NCI-H2107 treated with DMSO at 0.1 percent for 48 hours (cell line): ENCODE data around the gene NPAS3.

ENCODE experiments used
- DNase-seq: peaks from one replicate; lab custom pipeline; 2025; ENCODE audit not compliant: unreplicated experiment; lab: John Stamatoyannopoulos, UW

Gene NPAS3

DNA sequence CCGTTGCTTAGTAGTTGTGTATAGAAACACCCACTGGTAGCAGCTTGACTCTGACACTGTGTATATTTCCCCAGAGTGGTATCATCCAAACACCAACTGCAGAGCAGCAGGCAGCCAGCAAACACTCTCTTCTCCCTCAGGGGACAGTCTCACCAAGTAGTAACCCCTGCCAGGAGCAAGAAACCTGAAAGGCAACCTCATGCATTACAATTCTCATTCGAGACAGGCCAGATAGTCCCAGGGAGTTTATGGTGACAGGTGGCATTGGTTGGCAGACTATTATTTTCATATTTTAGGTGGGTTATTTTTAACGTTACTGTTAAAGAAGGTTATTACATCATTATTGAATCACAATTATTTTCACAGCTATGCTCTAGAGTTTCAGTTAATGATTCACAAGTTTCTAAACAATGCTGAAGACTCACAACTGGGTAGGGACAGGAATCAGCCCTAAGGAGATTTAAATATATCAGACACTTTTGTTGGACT, 789.4 kb downstream of the NPAS3 start:
- DNase-seq = no peak

DNA sequence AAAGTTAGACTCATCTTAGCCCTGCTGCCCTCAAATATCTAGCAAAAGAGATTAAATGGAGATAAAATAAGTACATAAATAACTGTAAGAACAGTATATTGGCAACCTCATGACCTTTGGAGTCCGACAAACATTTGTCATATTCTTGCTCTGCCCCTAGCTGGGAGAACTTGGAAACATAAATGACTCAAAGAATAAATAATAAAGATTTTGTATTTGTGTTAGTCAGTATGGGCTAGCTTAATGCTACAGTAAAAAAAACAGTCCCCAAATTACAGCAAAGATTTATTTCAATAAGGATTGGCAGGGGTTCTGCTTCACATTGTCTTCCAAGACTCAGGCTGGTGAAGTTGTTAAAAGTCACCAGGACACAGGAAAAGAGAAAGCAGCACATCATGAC, 791.5 kb downstream of the NPAS3 start:
- DNase-seq = no peak

DNA sequence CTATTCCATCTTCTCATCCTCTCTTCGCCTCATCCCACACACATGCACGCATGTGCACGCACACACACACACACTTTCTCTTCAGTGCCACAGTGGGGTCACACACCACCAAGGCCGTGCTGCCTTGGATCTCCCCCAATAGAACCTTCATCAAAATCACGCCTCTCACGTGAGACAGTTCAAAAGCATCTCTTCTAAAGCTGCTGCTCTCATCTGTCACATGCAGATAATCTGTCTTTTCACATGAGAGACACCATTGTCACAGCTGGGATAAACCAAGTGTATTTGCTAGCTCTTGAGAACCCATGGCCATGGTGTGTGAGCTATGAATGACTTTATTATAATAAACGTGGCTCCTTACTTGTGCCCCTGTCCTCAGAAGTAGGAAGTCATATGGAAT, 793.5 kb downstream of the NPAS3 start:
- no peak for DNase-seq

DNA sequence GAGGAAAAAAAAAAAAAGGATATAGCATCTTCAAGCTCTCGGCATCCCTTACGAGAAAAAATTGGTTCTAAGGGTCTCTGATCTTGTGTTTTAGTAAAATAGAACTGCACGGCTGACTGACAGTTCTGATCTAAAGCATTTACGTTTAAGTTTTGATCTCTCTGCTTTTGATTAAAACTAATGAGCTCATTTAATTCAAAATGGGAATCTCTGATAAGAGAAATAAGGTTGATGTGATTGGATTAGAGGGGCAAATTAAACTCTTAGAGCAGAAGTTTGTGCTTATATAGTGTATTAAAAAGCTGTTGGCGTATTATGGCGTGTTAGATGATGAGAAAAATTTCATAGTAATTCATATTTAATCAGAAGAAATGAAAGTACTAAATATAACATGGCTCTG, 794.6 kb downstream of the NPAS3 start:
- DNase-seq = no peak

DNA sequence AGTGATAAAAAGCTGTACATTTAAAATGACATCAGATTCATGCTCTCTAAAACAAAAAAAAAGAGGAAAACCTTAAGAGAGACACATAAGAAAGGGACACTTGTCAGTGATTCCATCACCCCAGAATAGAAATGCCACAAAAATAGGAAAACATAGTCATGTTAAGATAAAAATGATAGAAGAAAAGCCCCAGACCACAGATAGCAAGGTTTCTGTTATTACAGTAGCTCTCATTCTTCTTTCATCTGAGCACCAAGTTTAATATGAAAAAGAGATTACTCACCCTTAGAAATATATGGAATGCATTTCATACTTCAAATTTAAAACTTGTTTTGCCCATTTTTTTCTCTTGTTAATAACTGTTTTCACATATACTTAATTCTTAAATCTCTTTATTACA, 795.0 kb downstream of the NPAS3 start:
- no peak for DNase-seq

DNA sequence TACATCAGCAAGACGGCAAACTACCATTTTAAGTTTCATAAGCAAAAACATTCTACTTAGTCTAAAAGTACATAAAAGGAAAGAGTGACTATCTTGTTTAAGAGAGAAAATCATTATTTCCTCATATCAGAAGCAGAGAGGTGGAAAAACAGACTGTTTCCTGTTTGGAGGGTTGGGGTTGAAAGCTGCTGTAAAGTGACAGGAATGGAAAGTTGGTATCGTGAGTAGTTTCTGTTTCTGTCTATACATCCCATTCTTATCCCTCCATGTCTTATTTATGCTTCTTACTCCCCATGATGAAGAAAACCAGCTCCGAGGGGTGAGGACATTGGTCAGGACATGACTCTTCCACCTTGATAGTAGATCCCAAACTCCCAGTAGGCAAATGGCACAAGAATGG, 795.7 kb downstream of the NPAS3 start:
- DNase-seq = no peak

DNA sequence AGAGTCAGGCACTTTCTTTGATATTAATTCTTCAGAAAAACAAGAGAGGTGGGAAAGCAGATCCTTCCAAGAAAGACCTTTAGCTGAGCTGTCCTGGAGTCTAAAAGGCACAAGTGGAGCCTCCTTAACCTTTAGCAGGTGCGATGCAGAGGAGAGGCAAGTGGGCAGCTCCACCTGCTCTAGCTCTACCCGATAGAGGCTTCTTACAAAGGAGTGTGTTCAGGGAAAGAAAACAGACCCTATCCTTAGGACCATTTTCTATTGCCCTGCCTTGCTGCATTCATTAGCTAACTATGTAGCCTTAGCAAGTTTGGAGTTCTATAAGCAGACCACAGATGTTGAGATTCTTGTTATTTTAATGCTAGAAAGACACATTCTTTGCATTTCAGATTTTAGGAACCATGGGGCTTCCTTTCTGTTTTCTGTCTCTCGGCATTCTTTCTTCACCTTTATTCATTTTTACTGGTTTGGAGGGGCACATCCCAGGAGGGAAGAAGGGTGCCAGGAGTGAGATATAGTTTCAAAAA, 797.7 kb downstream of the NPAS3 start:
- DNase-seq = no peak

DNA sequence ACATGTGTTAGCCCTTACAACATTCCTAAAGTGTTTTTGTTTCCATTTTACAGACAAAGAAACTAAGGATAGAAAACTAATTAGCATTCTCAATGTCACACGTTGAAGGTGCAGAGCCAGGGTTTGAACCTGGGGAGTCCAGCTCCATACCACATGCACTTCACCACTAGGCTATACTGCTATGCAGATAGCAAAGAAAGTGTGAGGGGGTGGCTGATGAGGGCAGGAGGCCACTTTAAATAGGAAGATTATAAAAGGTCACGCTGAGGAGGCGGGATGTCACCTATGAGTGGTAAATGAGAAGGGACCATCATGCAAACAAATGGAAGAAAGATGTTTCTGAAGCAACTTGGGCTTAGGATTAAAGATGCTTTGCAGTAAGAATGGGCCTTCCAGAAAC, 798.3 kb downstream of the NPAS3 start:
- no peak for DNase-seq

DNA sequence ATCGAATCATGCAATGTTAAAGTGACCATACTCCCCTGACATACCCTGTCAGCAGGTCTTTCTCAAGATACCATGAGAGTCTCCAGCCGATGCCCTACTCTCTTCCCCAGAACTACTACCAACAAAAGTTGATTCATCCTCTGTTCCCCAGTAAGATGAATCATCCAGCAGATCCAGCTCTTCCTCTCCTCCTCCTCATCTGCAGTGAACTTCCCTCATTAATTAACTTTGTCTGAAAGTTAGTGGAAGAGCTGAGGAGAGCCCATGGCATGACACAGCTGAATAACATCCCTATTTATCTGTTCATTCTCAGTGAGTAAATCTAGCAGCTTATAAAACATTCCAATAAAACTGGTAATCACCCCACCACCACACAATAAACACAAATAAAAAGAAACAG, 798.8 kb downstream of the NPAS3 start:
- no peak for DNase-seq

DNA sequence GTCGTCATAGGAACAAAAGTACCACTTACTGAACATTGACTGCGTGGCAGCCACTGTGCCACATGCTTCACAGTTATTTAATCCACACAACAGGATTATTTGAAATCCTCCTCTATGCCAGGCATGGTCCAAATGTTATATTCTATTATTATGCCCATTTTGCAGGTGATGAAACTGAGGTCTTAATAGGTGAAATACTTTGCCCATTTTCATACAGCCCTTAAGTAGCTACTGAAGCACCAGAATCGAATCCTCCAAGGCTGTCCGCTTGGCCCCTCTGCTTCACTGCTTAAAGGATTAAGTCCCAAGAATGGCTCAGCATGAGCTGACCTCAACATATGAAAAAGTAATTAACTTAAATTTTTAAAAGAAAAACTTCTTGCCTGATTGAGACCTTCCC, 799.4 kb downstream of the NPAS3 start:
- DNase-seq = no peak

DNA sequence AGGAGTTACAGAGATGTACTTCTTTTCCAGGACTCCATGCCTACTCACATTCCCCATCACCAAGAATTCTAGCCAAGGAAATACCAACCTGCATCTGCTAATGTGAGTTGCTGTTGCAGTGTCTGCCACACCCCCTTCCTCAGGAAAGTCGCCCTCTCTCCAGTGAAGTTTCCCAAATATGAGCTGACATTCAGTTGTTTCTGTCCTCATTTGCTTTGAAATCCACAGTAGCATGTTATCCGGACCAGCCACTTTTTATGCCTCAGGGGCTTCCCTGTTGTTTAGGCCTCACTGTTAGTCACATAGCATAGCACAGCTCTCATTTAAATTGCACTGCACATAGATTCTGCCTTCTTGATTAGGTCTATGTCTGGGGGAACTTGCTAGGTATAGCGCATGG, 799.8 kb downstream of the NPAS3 start:
- no peak for DNase-seq

DNA sequence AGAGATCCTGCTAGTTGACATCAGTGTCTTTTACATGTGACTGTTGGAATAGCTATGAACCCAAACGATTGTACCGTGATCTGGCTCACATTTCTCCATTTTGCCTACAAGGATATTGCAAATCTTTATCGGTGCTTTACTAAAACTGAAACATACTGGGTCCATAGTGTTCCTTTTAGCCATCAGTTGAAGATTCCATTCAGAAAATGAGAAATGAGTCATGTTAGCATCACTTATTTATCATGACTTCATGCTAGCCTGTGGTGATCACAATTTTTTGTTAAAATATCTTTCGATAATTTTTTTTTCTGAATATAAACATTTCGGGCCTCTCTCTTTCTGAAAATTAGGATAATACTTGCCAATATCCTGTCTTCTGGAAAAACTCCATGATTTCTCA, 801.9 kb downstream of the NPAS3 start:
- no peak for DNase-seq

DNA sequence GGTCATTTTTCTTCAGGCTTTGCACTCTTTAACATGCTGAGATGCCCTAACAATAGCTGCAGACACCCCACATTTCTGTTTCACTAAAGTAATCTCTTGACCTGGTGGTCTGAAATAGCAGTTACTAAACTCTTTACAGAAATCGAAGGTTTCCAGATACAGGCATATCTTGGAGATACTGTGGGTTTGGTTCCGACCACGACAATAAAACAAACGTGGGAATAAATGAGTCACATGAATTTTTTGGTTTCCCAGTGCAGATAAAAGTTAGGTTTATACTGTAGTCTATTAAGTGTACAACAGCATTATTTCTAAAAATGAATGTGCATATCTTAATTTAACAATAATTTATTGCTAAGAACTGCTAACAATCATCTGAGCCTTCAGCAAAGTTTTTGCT, 803.5 kb downstream of the NPAS3 start:
- no peak for DNase-seq

DNA sequence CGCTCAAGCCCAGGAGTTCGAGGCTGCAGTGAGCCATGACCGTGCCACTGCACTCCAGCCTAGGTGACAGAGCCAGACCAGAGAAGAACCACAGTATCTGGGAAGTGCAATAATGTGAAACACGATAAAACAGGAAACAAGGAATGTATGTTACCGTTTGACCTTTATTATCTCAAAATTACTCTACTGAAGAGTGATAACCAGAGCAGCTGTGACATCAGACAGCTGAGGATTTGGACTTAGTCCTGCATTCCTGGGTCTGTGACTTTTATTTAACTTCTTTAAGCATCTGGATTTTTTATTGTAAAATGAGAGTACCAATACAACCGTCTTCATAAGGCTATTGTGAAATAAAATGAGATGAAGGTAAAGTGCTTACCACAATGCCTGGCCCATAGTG, 806.5 kb downstream of the NPAS3 start:
- no peak for DNase-seq

DNA sequence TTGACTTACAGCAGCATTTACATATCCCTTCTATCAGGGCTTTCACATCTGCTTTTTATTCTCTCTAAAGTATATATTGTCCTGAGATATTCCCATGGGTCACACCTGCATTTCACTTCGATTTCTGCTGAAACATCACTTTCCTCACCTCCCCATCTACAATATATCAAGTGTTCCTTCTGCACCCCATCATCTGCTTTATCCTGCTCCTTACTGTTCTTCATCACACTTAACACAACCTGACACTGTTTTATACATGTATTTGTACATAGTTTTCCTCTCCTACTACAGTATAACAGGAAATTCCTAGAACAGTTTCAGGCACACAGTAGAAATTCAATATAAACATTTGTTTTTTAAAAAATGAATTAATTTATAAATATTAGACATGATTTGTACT, 809.1 kb downstream of the NPAS3 start:
- no peak for DNase-seq

DNA sequence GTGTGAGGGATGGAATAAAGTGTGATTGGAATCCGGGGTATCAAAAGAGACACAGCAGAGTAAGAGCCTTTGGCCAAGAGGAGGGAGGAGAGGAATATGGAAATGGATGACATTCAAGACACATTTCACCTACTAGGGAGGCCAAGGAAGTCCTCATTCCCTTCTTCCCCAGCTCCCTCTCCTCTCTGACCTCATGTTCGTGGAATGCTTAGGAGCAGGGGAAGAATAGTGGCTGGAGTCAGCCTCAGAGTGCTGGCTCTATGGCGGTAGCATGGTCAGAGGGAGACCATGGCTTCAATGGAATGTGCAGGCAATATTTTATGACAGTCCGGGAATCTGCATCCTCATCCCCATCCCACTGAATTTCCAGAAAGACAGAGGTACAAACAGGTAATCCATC, 815.6 kb downstream of the NPAS3 start:
- no peak for DNase-seq

DNA sequence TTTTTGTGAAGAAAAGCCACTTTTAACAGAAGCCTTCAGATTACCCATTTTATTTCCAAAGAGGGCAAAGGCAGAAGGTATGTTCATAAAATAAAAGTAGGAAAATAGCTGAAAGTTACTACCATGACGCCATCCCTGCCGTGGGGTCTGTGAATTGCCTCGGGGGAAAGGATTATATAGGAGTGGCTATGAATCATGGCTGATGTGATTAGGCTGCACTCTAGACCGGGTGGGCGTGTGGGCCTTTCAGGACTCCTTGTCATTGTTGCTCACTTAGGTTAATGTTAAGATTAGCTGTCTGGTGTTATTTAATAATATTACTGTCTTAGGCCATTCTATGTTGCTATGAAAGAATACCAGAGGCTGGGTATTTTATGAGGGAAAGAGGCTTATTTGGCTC, 816.7 kb downstream of the NPAS3 start:
- DNase-seq = no peak

DNA sequence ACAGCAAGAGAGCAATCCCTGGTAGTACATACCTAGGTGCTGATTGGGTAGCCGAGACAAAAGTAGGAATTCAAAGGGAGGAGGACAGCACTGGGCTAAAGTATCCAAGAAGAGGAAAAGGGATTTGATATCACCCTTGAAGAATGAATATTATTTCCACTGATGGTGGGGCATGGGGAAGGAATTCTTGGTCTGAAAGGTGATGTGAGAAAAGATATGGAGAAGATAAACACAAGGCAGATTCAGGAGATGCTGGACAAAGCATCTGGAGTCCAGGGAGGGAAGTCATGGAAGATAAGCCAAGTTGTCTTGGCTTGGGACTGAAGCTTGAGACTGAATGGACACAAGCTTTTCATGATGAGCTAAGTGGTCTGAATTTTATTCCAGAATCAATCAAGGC, 818.2 kb downstream of the NPAS3 start:
- DNase-seq = no peak

DNA sequence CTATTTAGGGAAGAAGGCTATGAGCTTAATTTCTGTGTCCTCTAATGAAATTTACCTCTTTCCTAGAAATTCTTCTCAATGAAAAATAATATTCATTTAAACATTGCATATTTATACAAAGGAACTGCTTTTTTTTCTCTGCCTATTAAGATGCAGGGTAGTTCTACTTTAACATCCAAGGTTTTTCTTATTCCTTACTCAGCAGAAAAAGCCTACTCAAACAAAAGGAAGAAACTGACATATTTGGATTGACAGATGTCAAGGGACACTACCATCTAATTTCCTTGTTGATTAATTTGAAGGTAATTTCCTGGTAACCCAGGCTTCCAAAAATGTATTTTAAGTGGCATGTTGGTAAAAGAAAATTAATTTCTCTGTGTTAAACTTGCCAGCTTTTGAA, 819.9 kb downstream of the NPAS3 start:
- DNase-seq = no peak

DNA sequence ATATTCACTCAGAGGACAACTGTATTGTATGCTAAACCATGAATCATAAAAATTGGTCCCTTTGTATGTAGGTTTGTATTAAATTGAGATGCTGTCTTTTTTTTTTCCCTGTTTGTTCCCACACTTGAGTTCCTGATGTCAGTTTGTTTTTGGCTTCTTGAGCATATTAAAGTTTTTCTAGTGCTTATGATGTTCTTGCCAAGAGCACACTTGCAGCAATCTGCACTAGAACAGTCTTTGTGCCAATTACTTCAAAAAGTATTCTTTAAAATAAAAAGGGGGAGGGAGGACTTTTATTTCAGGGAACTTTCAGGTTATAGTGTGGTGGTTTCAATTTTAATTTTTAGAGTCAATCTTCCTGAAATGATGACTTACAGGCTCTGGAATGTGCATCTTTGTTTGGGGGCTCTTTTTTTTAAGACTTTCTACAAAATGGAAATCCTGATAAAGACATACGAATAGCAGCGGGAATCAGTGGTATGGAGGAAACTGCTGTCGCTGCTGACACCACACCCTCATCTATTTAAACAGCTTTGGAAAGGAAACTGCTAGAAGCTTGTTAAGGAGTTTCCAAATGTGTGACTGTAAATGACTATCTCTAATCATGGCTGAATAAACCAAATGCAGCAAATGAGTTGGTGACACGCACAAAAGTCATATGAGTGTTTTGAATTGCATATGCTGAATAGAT, 823.6 kb downstream of the NPAS3 start:
- DNase-seq = no peak

DNA sequence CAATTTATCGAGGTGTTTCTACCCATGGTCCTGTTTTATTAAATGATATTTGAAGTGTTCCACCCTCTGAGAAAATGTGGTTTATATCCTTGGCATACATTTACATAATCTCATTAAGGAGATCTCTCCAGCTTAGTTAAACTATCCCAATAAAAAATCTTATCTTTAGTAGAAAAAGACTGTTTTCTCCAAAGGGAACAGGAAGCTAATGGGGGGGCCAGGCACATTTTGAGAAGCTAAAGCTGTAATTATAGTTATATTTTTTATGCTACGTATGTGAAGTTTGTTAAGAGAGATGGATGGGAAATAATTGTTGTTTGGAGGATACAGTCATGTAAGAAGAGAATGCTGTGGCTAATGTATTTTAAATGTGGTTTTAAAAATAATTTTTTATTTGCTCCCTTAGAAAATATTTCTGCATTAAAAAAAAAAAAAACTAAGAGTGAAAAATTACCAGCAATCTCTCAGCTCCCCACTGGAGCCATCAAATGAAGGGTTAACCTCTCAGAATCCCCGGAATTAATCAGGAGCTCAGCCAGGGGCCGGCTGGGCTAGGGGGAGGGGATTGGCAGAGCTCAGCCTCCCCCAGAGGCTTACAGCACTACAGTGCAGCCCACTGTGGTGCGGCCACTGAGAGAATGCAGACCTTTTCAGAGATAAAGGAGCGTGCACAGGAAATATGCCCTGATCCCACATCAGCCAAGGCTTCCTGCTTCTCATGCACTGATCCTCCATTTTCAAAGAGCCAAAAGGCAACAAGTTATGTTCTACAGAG, 826.4 kb downstream of the NPAS3 start:
- DNase-seq = no peak
